Activated T-helper 1 cell treated with anti-CD3 and anti-CD28 coated beads, Interleukin-12 subunit alpha, Interleukin-12 subunit beta, Interleukin-2, Interleukin-4 antibody, amounts not matched to agents 30 ng/mL and 10 ng/mL and 1 ng/mL, durations not matched to agents 14 hours and 24 hours and 36 hours (primary cell): Measurements from ENCODE around the gene PROB1. TPM values are rescaled to one million over a fixed set of nuclear protein-coding genes. Genes with fewer than 3 reads are reported as not detected.
A peak's percentile ranks its signal among the peaks of the same experiment; 100 is the strongest.

ENCODE experiments used
- DNase-seq: peaks from one replicate; pipeline ENCODE4 v3.0.0; 2021; ENCODE audit warnings: low spot score
- H3K27ac Mint-ChIP-seq: one replicate; pipeline ENCODE4 v1.8.0; 2021; ENCODE audit warnings: mild to moderate bottlenecking, mixed read lengths
- H3K27me3 Mint-ChIP-seq: one replicate; pipeline ENCODE4 v1.8.0; 2022; ENCODE audit warnings: mild to moderate bottlenecking, moderate library complexity, mixed read lengths; ENCODE audit not compliant: insufficient read depth
- H3K36me3 Mint-ChIP-seq: one replicate; pipeline ENCODE4 v1.8.0; 2021; ENCODE audit warnings: low read depth, mixed read lengths
- H3K4me1 Mint-ChIP-seq: one replicate; pipeline ENCODE4 v1.8.0; 2021; ENCODE audit warnings: low read depth, mixed read lengths
- H3K4me3 Mint-ChIP-seq: one replicate; pipeline ENCODE4 v1.8.0; 2021; ENCODE audit warnings: mild to moderate bottlenecking, moderate library complexity, mixed read lengths
- H3K9me3 Mint-ChIP-seq: one replicate; pipeline ENCODE4 v1.8.0; 2021; ENCODE audit warnings: mixed read lengths
- intact Hi-C: fragments of 100-400 bp; cut with micrococcal nuclease; formaldehyde crosslinking; loops from one replicate; pipeline ENCODE4 v1.15.1; 2024
- total RNA-seq: library from RNA; stranded (reverse); gene quantifications from 2 replicates; pipeline ENCODE4 v1.2.3, GENCODE V29; 2022

The PROB1 gene
- total RNA-seq, 1 donor from 2014 or later: 9.3 TPM

DNA sequence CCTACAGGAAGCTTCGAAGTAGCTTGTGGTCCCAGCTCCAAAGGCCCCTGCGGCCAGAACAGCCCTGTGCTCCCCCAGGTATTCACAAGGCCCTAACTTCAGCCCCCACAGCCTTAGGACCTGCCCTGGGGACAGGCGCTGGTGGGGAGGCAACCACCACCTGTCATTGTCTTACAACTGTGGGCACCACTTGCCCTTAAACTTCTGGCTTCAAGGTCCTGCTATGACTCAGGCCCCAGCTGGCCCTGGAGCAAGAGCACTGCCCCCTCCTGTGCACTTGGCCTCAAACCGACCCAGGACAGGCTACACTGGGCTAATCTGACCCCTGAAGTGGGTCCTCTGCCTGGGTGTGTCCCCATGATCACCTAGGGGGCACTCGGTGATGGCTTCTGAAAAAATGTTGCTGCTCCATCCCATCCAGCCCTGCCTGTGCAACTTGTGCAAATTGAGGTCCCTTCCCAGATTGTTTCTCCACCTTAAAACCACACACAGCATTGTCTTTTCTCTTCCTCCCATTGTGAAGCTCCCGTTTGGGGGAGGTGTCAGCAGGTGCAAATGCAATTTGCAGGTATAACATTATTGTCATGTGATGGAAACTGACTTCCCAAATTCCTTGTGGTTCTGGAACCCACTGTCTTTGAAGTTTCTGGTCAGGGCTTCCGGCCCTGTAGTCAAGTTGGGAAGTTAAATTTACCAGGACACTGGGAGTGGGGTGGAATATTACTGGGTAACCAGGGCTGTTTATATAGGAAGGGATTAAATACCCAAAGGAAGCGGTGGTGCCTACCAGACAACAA is 1.1 kb upstream of the PROB1 start:
- Mint-ChIP-seq H3K4me1 (peaks cover 39% of the 10 kb centered on the region), H3K4me3 (peak overlapping the region; percentile 77), H3K9me3 (no peaks in the 10 kb centered on the region), H3K36me3 (peaks cover 12% of the 10 kb centered on the region), H3K27me3 (no peaks in the 10 kb centered on the region), H3K27ac (no peak overlapping the region)
- DNase-seq: no peak
- intact Hi-C loops: no loop called here

DNA sequence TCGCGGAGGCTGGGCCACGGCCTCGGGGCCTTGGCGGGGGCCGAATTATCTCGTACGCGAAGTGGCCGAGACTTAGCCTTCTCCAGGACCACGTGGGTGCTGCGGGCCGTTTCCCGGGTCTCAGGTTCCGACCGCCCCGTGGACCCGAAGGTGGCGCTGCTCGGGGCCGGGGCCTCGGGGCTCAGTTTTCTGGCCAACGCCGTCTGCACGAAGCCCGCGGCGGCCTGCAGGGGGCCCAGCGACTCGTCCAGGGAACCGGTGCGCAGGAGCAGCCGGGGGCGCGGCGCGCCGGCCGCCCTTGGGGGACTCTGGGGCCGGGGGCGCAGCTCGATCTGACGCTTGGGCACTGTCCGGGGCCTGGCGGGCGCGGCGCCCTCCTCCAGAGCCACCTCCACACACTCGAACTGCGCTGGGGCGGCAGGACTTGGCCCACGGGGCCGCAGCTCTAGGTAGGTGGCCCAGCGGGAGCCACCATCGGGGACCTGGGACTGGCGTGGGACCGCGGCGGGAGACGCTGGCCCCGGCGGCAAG is 716 bp downstream of the PROB1 start:
- H3K36me3 Mint-ChIP-seq: peaks cover 15% of the 10 kb centered on the region
- H3K4me3 Mint-ChIP-seq: peak overlapping the region; percentile 96
- peaks cover 51% of the 10 kb centered on the region for H3K4me1 Mint-ChIP-seq
- peak; percentile 53 for DNase-seq
- no peaks in the 10 kb centered on the region for H3K27me3 Mint-ChIP-seq
- H3K9me3 Mint-ChIP-seq: no peaks in the 10 kb centered on the region
- no peak overlapping the region for H3K27ac Mint-ChIP-seq
- intact Hi-C loops: loop anchor here (5.0 kb wide), 2 partner anchors 197 to 713 kb away; partner anchors contain the start of gene SIL1

- Mint-ChIP-seq H3K4me1 (peaks cover 52% of the 10 kb centered on the region), H3K27ac (peak overlapping the region; percentile 95), H3K9me3 (no peaks in the 10 kb centered on the region), H3K36me3 (peaks cover 15% of the 10 kb centered on the region), H3K4me3 (peak overlapping the region; percentile 96), H3K27me3 (no peaks in the 10 kb centered on the region)
- intact Hi-C loops: loop anchor here (1.0 to 5.0 kb wide), 6 partner anchors 22 to 819 kb away; partner anchors contain the start of genes HSPA9 and SIL1
- no peak for DNase-seq
Observed at GRCh38 chr5:139393497-139394122, 1.3 kb downstream of the PROB1 start.

DNA sequence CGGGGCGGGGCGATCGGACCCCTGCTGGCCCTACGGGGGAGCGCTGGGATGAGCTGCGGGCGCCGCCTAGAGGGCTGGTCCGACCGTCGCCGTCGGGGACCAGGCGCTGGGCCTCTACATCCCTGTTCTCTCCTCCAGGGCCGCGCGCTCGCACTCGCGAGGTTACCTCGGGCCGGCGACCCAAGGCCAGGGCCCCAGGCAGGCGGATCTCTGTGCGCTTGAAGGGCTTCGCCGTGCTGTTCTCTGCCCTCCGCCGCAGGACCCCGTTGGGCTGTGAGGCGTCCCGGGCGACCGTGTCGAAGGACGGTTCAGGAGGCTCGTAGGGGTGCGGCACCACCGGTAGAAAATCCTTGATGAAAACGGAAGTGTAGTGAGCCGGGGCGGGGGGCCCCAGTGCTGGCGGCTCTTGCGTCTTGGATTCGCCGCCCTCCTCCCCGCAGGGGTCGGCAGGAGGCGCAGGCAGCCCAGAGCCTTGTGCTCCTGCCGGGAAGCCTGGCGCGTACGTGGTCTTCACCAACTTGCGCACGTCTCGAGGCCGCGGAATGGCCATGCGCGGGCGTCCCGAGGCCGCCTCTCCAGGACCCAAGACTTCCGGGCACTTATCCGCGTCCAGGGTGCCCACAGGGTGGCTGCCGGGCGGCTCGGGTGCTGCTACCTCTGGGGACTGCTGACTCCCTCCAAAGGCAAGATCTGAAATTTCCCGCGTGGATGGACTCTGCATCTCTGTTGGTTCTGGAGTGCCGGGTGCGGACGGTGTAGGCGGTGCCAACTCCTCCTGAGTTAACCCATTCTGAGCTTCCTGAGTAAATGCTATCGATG is 2.0 kb downstream of the PROB1 start:
- Mint-ChIP-seq H3K9me3 (no peaks in the 10 kb centered on the region), H3K27ac (peak overlapping the region; percentile 95), H3K4me3 (peak overlapping the region; percentile 96), H3K27me3 (no peaks in the 10 kb centered on the region), H3K36me3 (peaks cover 18% of the 10 kb centered on the region), H3K4me1 (peaks cover 58% of the 10 kb centered on the region)
- DNase-seq: peak; percentile 84
- intact Hi-C loops: loop anchor here (1.0 to 5.0 kb wide), 8 partner anchors 11 to 818 kb away; partner anchors contain the start of genes HSPA9, SIL1 and SPATA24

DNA sequence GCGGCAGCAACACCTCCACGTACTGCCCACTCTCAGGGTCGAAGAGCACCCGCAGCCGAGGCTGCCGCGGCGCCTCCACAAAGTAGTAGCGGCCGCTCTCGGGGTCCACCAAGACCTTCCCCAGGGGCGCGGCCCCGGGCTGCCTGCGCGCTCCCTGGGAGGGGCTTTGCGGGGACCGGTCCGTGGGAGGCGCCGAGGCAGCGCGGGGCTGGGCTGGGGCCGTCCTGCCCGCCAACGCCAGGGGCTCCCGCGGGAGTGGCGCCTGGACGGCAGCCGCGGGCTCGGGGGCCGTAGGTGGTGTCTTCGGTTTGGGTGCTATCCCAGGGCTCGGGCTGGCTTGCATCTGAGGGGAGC is 2.6 kb downstream of the PROB1 start:
- peak overlapping the region; percentile 99 for H3K4me3 Mint-ChIP-seq
- H3K27me3 Mint-ChIP-seq: no peaks in the 10 kb centered on the region
- H3K9me3 Mint-ChIP-seq: no peaks in the 10 kb centered on the region
- peaks cover 17% of the 10 kb centered on the region for H3K36me3 Mint-ChIP-seq
- H3K4me1 Mint-ChIP-seq: peaks cover 62% of the 10 kb centered on the region
- intact Hi-C loops: loop anchor here (1.0 to 5.0 kb wide), 7 partner anchors 12 to 818 kb away; partner anchors contain the start of genes HSPA9, SIL1 and SPATA24
- H3K27ac Mint-ChIP-seq: peak overlapping the region; percentile 95
- no peak for DNase-seq

DNA sequence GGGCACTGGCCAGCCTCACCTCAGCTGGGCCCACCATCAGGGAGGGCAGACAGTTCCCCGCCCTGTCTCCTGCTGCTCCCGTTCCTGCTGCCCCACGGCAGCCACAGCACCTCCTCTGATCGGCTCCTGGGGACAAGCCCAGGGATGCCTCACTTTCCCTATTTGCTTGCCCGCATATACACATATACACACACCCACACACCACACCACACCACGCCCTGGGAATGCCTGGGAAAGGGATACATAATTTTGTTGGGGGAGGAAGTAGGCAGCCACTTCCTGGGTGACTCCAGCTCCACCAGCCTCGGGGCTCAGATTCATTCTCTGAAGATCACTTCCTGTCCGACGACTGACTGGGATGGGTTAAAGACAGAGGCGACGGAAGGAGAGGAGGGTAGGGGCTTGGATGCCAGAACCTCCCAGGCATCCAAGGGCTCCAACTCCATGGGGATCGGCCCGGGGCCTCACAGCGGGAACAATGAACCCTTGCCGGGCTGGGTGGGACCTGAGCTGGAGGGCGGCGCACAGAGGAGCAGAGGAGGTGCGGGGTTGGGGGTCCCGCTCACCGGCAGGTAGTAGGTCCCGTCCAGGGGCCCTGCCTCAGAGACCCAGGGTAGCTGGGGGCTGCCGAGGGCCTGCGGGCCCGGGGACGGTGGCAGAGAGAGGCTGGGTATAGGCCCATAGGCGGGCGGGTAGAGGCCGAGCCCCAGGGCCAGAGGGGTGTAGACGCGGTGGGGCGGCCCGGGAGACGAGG is 3.2 kb downstream of the PROB1 start:
- no peaks in the 10 kb centered on the region for H3K27me3 Mint-ChIP-seq
- DNase-seq: peak; percentile 31
- H3K9me3 Mint-ChIP-seq: no peaks in the 10 kb centered on the region
- peak overlapping the region; percentile 99 for H3K4me3 Mint-ChIP-seq
- intact Hi-C loops: loop anchor here (1.0 to 5.0 kb wide), 8 partner anchors 13 to 817 kb away; partner anchors contain the start of genes HSPA9, SIL1 and SPATA24
- H3K36me3 Mint-ChIP-seq: peaks cover 13% of the 10 kb centered on the region
- peak overlapping the region; percentile 100 for H3K27ac Mint-ChIP-seq
- H3K4me1 Mint-ChIP-seq: peaks cover 60% of the 10 kb centered on the region

DNA sequence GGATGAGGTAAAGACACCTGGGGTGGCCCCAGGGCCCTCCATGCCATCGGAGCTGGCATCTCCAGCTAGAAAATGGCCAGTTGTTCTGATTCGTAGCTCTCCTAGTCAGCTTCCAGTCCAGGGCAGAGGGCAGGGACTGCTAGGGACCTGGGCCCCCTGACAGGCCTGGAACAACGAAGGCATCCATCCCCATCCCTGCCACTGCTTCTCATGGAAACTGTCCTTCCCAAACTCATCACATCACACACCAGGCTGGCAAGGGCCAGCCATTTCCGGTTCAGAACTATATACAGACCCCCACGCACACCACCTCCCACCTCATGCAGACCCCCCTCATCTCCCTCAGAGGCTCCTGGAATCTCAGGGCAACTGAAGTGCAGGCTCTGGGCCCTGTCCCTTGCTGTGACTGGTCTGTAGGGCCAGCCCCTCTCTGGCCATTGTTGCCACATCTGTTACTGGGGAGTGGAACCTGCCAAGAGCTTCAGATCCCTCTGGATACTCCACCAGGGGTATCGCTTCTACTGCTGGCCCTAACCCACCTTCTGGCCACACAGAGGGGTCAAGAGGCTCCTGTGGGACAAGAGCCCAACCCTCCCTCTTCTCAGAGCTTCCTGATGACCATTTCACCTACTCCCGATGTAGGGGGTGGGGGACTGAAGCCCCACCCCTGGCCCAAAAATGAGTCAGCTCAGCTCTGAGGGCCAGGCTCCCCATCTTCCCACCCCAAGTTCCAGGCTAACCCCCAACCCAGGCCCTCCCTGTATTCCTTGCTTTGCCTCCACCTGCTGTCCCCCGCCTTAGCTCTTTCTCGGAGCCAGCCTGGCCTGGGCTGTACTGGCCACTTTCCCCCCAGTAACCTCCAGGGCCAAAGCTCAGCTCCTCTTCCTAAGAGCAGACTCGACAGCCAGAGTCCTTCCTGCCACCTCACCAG is 4.0 kb downstream of the PROB1 start:
- intact Hi-C loops: loop anchor here (1.0 to 5.0 kb wide), 4 partner anchors 49 to 716 kb away; partner anchors contain the start of gene SIL1
- DNase-seq: no peak
- H3K4me1 Mint-ChIP-seq: peaks cover 60% of the 10 kb centered on the region
- H3K9me3 Mint-ChIP-seq: no peaks in the 10 kb centered on the region
- no peaks in the 10 kb centered on the region for H3K27me3 Mint-ChIP-seq
- peaks cover 10% of the 10 kb centered on the region for H3K36me3 Mint-ChIP-seq
- peak overlapping the region; percentile 100 for H3K27ac Mint-ChIP-seq
- H3K4me3 Mint-ChIP-seq: peak overlapping the region; percentile 99

DNA sequence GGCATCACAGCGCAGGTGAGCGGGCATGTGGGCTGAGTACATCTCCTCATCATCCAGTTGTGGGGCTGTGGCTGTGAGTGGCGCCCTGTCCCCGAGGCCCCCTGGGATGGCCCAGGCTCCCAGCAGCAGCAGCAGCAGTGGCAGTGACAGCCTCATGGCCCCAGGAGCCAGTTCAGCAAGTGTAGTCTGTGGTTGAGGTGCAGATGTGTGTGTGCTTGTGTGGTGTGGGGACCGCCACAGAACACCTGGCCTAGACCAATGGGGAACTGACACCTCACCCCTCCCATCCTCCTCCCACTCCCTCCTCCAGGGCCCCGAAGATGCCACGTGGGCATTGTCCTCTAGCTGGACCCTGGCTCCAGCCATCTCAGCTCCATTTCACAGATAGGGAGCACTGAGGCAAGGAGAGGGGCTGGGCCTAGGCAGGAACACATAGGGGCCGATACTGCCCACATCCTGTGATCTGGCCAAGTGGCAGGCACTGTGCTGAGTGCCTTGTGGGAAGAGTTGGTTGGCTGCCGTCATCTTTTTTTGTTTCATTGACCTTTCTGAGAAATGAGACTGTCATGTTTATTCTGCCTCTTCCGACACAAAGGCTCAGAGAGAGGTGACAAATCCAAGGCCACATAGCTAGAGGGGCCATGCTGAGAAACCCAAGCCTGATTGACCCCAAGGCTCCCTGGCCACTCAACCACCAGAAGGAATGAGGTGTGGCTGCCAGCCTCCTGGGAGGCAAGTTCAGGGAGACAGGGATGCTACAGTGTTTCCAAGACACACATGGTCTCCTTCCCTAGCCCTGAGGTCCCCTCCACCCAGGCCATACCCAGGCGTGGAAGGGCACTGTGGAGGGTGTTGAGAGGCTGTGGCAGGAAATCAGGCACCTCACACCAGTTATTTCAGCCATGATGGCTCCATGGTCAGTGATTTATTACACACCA is 4.9 kb downstream of the PROB1 start, which contains the start of gene MZB1:
MZB1 (minus strand) TSS at position 213 of the 938 bp plus-strand sequence; CDS start at position 156, 57 bp downstream.
- H3K9me3 Mint-ChIP-seq: no peaks in the 10 kb centered on the region
- intact Hi-C loops: loop anchor here (1.0 to 5.0 kb wide), 4 partner anchors 48 to 717 kb away; partner anchors contain the start of gene SIL1

DNA sequence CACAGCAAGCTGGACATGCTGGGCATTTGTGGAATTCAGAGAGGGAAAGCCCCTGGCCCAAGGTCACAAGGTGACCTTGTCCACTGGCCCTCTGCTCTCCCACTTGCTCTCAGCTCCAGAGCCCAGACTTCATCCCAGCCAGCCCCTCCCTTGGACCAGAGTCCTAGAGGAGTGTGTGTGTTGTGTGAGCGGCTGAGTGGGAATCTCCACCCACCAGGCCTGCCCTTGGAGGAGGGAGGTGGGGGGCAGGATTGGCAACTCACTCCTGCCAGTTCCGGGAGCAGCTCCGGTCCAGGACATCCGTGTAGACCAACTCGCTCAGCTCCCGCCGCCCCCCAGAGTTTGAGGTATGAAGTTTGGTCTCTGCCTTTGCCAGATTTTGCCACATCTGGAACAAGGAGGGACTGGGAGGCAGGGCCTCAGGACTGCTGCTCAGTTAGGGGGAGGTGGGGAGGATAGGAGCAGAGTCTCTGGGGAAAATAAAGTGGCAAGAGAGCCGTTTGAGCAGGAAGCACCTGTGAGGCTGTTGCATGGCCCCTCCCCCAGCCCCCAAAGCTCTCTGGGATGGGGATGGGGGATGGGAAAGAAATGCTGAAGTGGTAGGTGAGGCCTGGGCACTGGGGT is 6.6 kb downstream of the PROB1 start:
- Mint-ChIP-seq H3K27ac (peak overlapping the region; percentile 66), H3K27me3 (no peaks in the 10 kb centered on the region), H3K9me3 (no peaks in the 10 kb centered on the region), H3K4me3 (peak overlapping the region; percentile 77), H3K4me1 (peaks cover 81% of the 10 kb centered on the region), H3K36me3 (peaks cover 10% of the 10 kb centered on the region)
- DNase-seq: no peak
- intact Hi-C loops: no loop called here

More for the DNA sequence above, 4.9 kb downstream of the PROB1 start, which contains the start of gene MZB1:
- Mint-ChIP-seq H3K4me3 (peak within 1 kb of the TSS; percentile 99), H3K27me3 (no peaks in the 10 kb centered on the region), H3K4me1 (peaks cover 64% of the 10 kb centered on the region), H3K27ac (peak within 1 kb of the TSS; percentile 100), H3K36me3 (peaks cover 10% of the 10 kb centered on the region)
- DNase-seq: peak; percentile 71
